ENCODE data around the gene NTRK2. TPM values are rescaled to one million over a fixed set of nuclear protein-coding genes. Genes with fewer than 3 reads are reported as not detected.

Gene NTRK2
- total and polyA plus RNA-seq, 2 experiments from 2014 or later, result 0.03 TPM; not detected in 1

- Mint-ChIP-seq H3K9me3 (no peaks in the 10 kb centered on the region), H3K36me3 (ENCODE audit: low read depth) (no peaks in the 10 kb centered on the region), H3K4me1 (peaks cover 5% of the 10 kb centered on the region; the same call in 2 of the 3 replicates), H3K27ac (no peak overlapping the region), H3K4me3 (no peak overlapping the region), H3K27me3 (ENCODE audit: insufficient read depth, low read depth, poor library complexity) (peaks cover 2% of the 10 kb centered on the region)
- no peak for ATAC-seq
- no peak for DNase-seq (ENCODE audit: low spot score)
- Histone ChIP-seq H4K20me1 (replicated peaks; ENCODE audit: insufficient read depth) (no peaks in the 10 kb centered on the region), H3K4me3 (no peak overlapping the region), H3K79me2 (replicated peaks; ENCODE audit: insufficient read depth) (no peaks in the 10 kb centered on the region), H3K27ac (ENCODE audit: low read depth) (no peak overlapping the region), H3F3A (replicated peaks; ENCODE audit: low read depth) (no peaks in the 10 kb centered on the region), H3K4me2 (no peak overlapping the region), H3K27me3 (ENCODE audit: insufficient read depth) (no peaks in the 10 kb centered on the region), H3K9me2 (ENCODE audit: insufficient read depth) (peaks cover 6% of the 10 kb centered on the region; the same call in 1 of the 2 replicates), H2AFZ (peak overlapping the region; percentile 23; the same call in 1 of the 2 replicates), H3K36me3 (ENCODE audit: insufficient read depth) (no peaks in the 10 kb centered on the region), H3K4me1 (ENCODE audit: insufficient read depth) (peaks cover 9% of the 10 kb centered on the region; the same call in 1 of the 2 replicates)
- no peak for TF ChIP-seq EZH2 (IDR thresholded peaks at IDR 0.05; ENCODE audit: low read depth, unreplicated experiment)
- no peak for TF ChIP-seq NANOG (IDR thresholded peaks at IDR 0.05; ENCODE audit: borderline replicate concordance)
- TF ChIP-seq JUNB (IDR thresholded peaks at IDR 0.05; ENCODE audit: unreplicated experiment), result no peak
- TF ChIP-seq CREB1 (CRISPR knock-in tag; IDR thresholded peaks at IDR 0.05; ENCODE audit: low read depth), result no peak
- no peak for TF ChIP-seq EZH2phosphoT487 (IDR thresholded peaks at IDR 0.05; ENCODE audit: unreplicated experiment)
- no peak for TF ChIP-seq CTCF (conservative IDR thresholded peaks at IDR 0.05; ENCODE audit: low read depth in 2 of 2)
- no peak for TF ChIP-seq REST (IDR thresholded peaks at IDR 0.05; ENCODE audit: unreplicated experiment)
- TF ChIP-seq POLR2AphosphoS5 (IDR thresholded peaks at IDR 0.05; ENCODE audit: low read depth), result no peak
- no peak for TF ChIP-seq ETS1 (IDR thresholded peaks at IDR 0.05)
- no peak for TF ChIP-seq STAT1 (IDR thresholded peaks at IDR 0.05; ENCODE audit: unreplicated experiment)
- no peak for TF ChIP-seq ZNF114 (CRISPR knock-in tag; IDR thresholded peaks at IDR 0.05)
- no peak for TF ChIP-seq ZNF462 (CRISPR knock-in tag; IDR thresholded peaks at IDR 0.05)
- TF ChIP-seq ZNF331 (CRISPR knock-in tag; IDR thresholded peaks at IDR 0.05; ENCODE audit: low read depth), result no peak
These were observed 217.3 kb downstream of the NTRK2 start for GRCh38 chr9:84886866-84887265.

All from GM23338 (cell line).